Neural cell (in vitro differentiated cells): ENCODE results near the gene CALCR.

Experiments
- CTCF ChIP-seq: fragments of 450-650 bp; IDR thresholded peaks from 2 replicates; pipeline ENCODE4 v1.5.1; 2014; ENCODE audit warnings: antibody characterized with exemption, mild to moderate bottlenecking, moderate library complexity; ENCODE audit not compliant: poor library complexity, severe bottlenecking
- EZH2 ChIP-seq: fragments of 200-600, 300-800 bp; shearing (Covaris generic), sonication (generic); IDR thresholded peaks from 2 replicates; pipeline ENCODE4 v1.6.1; 2014; ENCODE audit warnings: antibody characterized with exemption, low read length, borderline replicate concordance, mild to moderate bottlenecking; ENCODE audit not compliant: insufficient read depth, poor library complexity, severe bottlenecking
- MXI1 ChIP-seq: fragments of 450-650 bp; conservative IDR thresholded peaks from 2 replicates; pipeline ENCODE4 v1.6.1; 2014; ENCODE audit warnings: antibody characterized with exemption, mild to moderate bottlenecking; ENCODE audit not compliant: poor library complexity, severe bottlenecking
- RAD21 ChIP-seq: fragments of 450-650 bp; conservative IDR thresholded peaks from 2 replicates; pipeline ENCODE4 v1.6.1; 2014; ENCODE audit warnings: antibody characterized with exemption, mild to moderate bottlenecking, moderate library complexity
- SMC3 ChIP-seq: fragments of 450-650 bp; conservative IDR thresholded peaks from 2 replicates; pipeline ENCODE4 v1.6.1; 2014; ENCODE audit warnings: antibody characterized with exemption, mild to moderate bottlenecking, moderate library complexity; ENCODE audit not compliant: poor library complexity
- TF ChIP-seq, protein P1 (sequence below): IDR thresholded peaks from 2 replicates; pipeline ENCODE4 v1.6.1; 2012; ENCODE audit warnings: borderline replicate concordance

- TF ChIP-seq CTCF (no peak), RAD21 (no peak), MXI1 (no peak), EZH2 (no peak), SMC3 (no peak)
- TF ChIP-seq, protein P1, sequence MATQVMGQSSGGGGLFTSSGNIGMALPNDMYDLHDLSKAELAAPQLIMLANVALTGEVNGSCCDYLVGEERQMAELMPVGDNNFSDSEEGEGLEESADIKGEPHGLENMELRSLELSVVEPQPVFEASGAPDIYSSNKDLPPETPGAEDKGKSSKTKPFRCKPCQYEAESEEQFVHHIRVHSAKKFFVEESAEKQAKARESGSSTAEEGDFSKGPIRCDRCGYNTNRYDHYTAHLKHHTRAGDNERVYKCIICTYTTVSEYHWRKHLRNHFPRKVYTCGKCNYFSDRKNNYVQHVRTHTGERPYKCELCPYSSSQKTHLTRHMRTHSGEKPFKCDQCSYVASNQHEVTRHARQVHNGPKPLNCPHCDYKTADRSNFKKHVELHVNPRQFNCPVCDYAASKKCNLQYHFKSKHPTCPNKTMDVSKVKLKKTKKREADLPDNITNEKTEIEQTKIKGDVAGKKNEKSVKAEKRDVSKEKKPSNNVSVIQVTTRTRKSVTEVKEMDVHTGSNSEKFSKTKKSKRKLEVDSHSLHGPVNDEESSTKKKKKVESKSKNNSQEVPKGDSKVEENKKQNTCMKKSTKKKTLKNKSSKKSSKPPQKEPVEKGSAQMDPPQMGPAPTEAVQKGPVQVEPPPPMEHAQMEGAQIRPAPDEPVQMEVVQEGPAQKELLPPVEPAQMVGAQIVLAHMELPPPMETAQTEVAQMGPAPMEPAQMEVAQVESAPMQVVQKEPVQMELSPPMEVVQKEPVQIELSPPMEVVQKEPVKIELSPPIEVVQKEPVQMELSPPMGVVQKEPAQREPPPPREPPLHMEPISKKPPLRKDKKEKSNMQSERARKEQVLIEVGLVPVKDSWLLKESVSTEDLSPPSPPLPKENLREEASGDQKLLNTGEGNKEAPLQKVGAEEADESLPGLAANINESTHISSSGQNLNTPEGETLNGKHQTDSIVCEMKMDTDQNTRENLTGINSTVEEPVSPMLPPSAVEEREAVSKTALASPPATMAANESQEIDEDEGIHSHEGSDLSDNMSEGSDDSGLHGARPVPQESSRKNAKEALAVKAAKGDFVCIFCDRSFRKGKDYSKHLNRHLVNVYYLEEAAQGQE, result no peak
Measured at GRCh38 chr7:93594250-93594649, 19.7 kb upstream of the CALCR start.
